HFFc6 (cell line): ENCODE measurements around the gene TMCO1. TPM values are rescaled to one million over a fixed set of nuclear protein-coding genes. Genes with fewer than 3 reads are reported as not detected.
"Not testable (repeated sequence)": the region's sequence is repeated elsewhere in the genome, so short reads cannot be mapped to it uniquely, and the experiment has no call there.

Source experiments
- DNase-seq: peaks from one replicate; pipeline ENCODE4 v3.0.0-alpha.2; 2018
- H3K27ac Mint-ChIP-seq: 2 replicates; pipeline ENCODE4 v1.8.0; 2020; ENCODE audit warnings: mild to moderate bottlenecking, mixed read lengths
- H3K27me3 Mint-ChIP-seq: 2 replicates; pipeline ENCODE4 v1.8.0; 2021; ENCODE audit warnings: mild to moderate bottlenecking, moderate library complexity, mixed read lengths; ENCODE audit not compliant: insufficient read depth
- H3K36me3 Mint-ChIP-seq: 2 replicates; pipeline ENCODE4 v1.8.0; 2021; ENCODE audit warnings: low read depth, mixed read lengths
- H3K4me1 Mint-ChIP-seq: 2 replicates; pipeline ENCODE4 v1.8.0; 2020; ENCODE audit warnings: low read depth, mixed read lengths
- H3K4me3 Mint-ChIP-seq: 2 replicates; pipeline ENCODE4 v1.8.0; 2020; ENCODE audit warnings: mild to moderate bottlenecking, moderate library complexity, mixed read lengths
- H3K9me3 Mint-ChIP-seq: 2 replicates; pipeline ENCODE4 v1.8.0; 2020; ENCODE audit warnings: mild to moderate bottlenecking, mixed read lengths
- total RNA-seq, 6 experiments: library from RNA; stranded (reverse); fragmentation: NEBNext Ultra II Directional; extraction: Animal tissue kit (Norgen Biotek cat#: 25700); gene quantifications; 2 replicates in 1 of 6; 3 replicates in 5 of 6; pipeline ENCODE4 v1.2.3, GENCODE V29; 2021
- TF ChIP-seq, protein P1 (sequence below): fragments of 200-600 bp; sonication (generic); IDR thresholded peaks from 2 replicates; pipeline ENCODE4 v1.5.0; 2021; ENCODE audit warnings: antibody characterized with exemption, mild to moderate bottlenecking

TMCO1 gene
- total RNA-seq, 6 experiments from 2014 or later: 134 to 165 (median 137) TPM

DNA sequence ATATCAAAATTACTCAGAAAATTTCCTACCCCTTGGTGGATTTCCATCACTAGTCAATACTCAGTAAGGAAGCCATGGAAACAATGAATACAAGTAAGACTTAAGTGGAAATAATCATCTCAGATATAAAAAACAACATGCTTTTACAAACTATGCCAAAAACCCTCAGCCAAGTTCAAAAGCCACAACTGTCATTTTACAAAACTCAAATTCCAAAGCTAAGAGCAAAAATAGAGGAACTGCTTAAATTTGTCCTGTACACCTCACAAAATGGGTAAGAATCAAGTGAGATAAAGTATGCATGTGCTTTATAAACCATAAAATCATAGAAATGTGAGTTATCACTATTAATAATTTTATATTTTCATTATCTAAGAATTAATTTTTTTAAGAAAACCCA lies 9.6 kb downstream of the TMCO1 start:
- TF ChIP-seq, protein P1, sequence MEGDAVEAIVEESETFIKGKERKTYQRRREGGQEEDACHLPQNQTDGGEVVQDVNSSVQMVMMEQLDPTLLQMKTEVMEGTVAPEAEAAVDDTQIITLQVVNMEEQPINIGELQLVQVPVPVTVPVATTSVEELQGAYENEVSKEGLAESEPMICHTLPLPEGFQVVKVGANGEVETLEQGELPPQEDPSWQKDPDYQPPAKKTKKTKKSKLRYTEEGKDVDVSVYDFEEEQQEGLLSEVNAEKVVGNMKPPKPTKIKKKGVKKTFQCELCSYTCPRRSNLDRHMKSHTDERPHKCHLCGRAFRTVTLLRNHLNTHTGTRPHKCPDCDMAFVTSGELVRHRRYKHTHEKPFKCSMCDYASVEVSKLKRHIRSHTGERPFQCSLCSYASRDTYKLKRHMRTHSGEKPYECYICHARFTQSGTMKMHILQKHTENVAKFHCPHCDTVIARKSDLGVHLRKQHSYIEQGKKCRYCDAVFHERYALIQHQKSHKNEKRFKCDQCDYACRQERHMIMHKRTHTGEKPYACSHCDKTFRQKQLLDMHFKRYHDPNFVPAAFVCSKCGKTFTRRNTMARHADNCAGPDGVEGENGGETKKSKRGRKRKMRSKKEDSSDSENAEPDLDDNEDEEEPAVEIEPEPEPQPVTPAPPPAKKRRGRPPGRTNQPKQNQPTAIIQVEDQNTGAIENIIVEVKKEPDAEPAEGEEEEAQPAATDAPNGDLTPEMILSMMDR: no peak
- Mint-ChIP-seq H3K4me1 (peaks cover 8% of the 10 kb centered on the region), H3K27ac (no peak overlapping the region), H3K9me3 (no peaks in the 10 kb centered on the region), H3K27me3 (peaks cover 3% of the 10 kb centered on the region; the same call in 1 of the 2 replicates), H3K4me3 (no peak overlapping the region), H3K36me3 (peaks cover 14% of the 10 kb centered on the region)
- DNase-seq: no peak

DNA sequence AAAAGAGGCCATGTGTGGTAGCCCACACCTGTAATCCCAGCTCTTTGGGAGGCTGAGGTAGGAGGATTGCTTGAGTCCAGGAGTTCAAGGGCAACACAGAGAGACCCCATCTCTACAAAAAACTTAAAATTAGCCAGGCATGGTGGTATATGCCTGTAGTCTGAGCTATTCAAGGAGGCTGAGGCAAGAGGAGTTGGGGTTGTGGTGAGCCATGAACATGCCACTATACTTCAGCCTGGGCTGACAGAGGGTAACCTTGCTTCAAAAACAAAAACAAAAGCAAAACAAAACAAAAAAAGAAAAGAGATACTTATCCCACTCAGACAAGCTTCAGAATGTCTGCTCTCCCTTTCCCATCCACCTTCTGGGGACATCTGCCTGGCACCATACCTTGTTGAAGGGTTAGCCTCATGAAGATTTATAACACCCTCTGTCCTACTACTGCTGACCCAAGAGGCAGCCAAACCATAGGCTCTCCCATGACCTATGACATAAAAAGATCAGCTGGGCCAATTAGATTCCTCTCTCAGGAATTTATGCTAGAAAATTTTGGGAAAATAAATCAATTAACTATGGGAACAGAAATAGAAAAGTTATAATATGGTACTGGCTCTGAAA lies 13.2 kb downstream of the TMCO1 start:
- H3K27ac Mint-ChIP-seq: no peak overlapping the region; the same call in 1 of the 2 replicates

DNA sequence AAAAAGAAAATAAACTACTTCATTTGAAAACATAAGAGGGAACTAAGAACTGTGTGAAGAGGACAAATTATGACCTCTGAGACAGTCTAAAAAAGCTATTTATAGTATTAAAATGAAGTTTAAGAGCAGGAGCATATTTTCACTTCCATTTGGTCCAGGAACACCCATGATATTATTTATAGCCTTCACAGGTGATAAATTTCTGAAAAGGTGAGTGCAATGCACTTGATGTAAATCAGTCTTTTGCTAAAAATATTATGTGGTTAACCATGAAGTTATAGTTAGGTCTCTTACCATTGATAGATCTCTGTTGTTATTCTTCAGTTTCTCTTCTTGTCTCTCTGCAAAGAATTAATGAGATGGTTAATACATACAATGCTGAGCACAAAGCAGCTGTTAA lies 14.7 kb downstream of the TMCO1 start:
- H3K4me1 Mint-ChIP-seq: no peaks in the 10 kb centered on the region
- H3K9me3 Mint-ChIP-seq: no peaks in the 10 kb centered on the region
- H3K27ac Mint-ChIP-seq: no peak overlapping the region
- no peak for DNase-seq
- no peak overlapping the region for H3K4me3 Mint-ChIP-seq
- TF ChIP-seq, protein P1: no peak
- peaks cover 25% of the 10 kb centered on the region for H3K36me3 Mint-ChIP-seq
- no peaks in the 10 kb centered on the region for H3K27me3 Mint-ChIP-seq

More for the DNA sequence above, 13.2 kb downstream of the TMCO1 start:
- Mint-ChIP-seq H3K4me1 (no peaks in the 10 kb centered on the region), H3K36me3 (peaks cover 25% of the 10 kb centered on the region), H3K9me3 (no peaks in the 10 kb centered on the region), H3K27me3 (no peaks in the 10 kb centered on the region), H3K4me3 (no peak overlapping the region)
- no peak for DNase-seq
- TF ChIP-seq, protein P1: no peak

DNA sequence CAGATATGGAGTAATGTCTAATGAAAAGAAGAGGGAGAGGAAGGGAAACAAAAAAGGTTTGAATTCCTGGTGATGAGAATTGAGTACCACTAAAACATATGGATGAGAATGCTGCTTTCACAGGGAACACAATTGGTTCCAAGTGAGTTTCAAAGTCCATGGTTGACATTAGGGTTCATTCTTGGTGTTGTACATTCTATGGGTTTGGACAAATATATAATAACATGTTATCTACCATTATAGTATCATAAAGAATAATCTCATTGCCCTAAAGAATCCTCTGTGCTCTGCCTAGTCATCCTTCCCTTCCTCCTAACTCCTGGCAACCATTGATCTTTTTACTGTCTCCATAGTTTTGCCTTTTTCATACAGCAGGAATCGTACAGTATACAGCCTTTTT lies 20.1 kb downstream of the TMCO1 start:
- Mint-ChIP-seq H3K4me3 (no peak overlapping the region), H3K4me1 (no peaks in the 10 kb centered on the region), H3K27ac (no peak overlapping the region), H3K9me3 (no peaks in the 10 kb centered on the region), H3K36me3 (peaks cover 20% of the 10 kb centered on the region), H3K27me3 (no peaks in the 10 kb centered on the region)
- DNase-seq: no peak
- TF ChIP-seq, protein P1: no peak

DNA sequence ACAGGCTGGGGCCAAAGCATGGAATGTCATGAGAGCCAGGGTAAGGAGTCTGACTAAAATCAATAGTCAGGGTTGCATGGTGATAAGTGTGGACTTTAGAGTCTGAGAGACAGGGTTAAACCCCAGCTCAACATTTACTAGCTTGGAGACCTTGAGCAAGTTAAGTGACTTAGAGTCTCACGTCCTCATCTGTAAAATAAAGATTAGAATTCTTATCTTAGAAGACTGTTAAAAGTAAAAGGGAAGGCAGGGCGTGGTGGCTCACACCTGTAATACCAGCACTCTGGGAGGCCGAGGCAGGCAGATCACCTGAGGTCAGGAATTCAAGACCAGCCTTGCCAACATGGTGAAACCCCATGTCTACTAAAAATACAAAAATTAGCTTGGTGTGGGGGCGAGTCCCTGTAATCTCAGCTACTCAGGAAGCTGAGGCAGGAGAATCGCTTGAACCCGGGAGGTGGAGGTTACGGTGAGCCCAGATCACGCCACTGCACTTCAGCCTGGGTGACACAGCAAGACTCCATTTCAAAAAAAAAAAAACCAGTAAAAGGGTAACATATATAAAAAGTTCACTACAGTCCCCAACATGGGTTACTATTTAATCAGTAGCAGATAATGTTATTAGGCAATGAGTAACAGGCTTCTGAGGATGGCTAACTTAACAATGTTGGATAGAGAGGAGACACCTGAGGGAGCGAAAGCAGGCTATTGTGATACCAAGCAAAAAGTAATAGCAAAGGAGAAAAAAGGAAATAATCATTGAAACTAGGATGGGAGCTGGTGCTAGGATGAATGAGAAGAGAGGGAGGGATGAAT lies 20.8 kb downstream of the TMCO1 start:
- H3K4me1 Mint-ChIP-seq: no peaks in the 10 kb centered on the region
- peaks cover 18% of the 10 kb centered on the region; the same call in 1 of the 2 replicates for H3K36me3 Mint-ChIP-seq
- no peak for DNase-seq
- no peaks in the 10 kb centered on the region for H3K27me3 Mint-ChIP-seq
- no peak overlapping the region for H3K27ac Mint-ChIP-seq
- no peaks in the 10 kb centered on the region for H3K9me3 Mint-ChIP-seq
- no peak overlapping the region for H3K4me3 Mint-ChIP-seq
- TF ChIP-seq, protein P1: no peak

DNA sequence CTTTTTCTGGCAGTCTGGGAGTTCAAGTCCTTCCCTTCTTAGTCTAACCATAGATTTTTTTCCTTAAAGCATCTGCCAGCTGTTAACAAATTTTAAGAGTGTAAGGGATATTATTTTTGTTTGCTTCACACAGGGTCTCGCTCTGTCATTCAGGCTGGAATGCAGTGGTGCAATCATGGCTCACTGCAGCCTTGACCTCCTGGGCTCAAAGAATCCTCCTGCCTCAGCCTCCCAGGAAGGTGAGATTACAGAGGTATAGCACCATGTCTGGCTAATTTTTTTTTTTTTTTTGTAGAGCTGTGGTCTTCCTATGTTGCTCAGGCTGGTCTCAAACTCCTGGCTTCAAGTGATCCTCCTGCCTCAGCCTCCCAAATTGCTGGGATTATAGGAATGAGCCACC lies 23.8 kb downstream of the TMCO1 start:
- H3K9me3 Mint-ChIP-seq, H3K4me3 Mint-ChIP-seq, H3K27me3 Mint-ChIP-seq, H3K27ac Mint-ChIP-seq, H3K4me1 Mint-ChIP-seq, DNase-seq: not testable (repeated sequence)
- H3K36me3 Mint-ChIP-seq: peaks cover 27% of the 10 kb centered on the region; the same call in 1 of the 2 replicates
